Neural cell (in vitro differentiated cells): ENCODE measurements around the gene DOCK9. TPM values are rescaled to one million over a fixed set of nuclear protein-coding genes. Genes with fewer than 3 reads are reported as not detected.

Experiments
- H2AFZ ChIP-seq: fragments of 200-600, 300-800 bp; sonication (generic), shearing (Covaris generic); 2 replicates; pipeline ENCODE4 v1.6.0; 2014; ENCODE audit warnings: low read depth, mild to moderate bottlenecking, antibody characterized with exemption, low read length, moderate library complexity
- H3F3A ChIP-seq: fragments of 200-600 bp; shearing (Covaris generic); 2 replicates; pipeline ENCODE4 v1.6.1; 2016; ENCODE audit warnings: mild to moderate bottlenecking, moderate library complexity, mixed read lengths, antibody characterized with exemption, low read length; ENCODE audit not compliant: insufficient read depth, poor library complexity, severe bottlenecking
- H3K27ac ChIP-seq: fragments of 200-600, 300-800 bp; sonication (generic), shearing (Covaris generic); 2 replicates; pipeline ENCODE4 v1.5.1; 2014; ENCODE audit warnings: mild to moderate bottlenecking, low read length, moderate library complexity
- H3K27me3 ChIP-seq: fragments of 300-800, 200-600 bp; sonication (generic), shearing (Covaris generic); 2 replicates; pipeline ENCODE4 v1.6.0; 2014; ENCODE audit warnings: mild to moderate bottlenecking, low read depth, low read length, moderate library complexity; ENCODE audit not compliant: insufficient read depth
- H3K36me3 ChIP-seq: fragments of 300-800, 200-600 bp; sonication (generic), shearing (Covaris generic); 2 replicates; pipeline ENCODE4 v1.5.1; 2014; ENCODE audit warnings: mild to moderate bottlenecking, antibody characterized with exemption, low read length, moderate library complexity; ENCODE audit not compliant: insufficient read depth
- H3K4me2 ChIP-seq: fragments of 300-800, 200-600 bp; sonication (generic), shearing (Covaris generic); 2 replicates; pipeline ENCODE4 v1.6.0; 2014; ENCODE audit warnings: mild to moderate bottlenecking, low read length
- H3K4me3 ChIP-seq: fragments of 300-800, 200-600 bp; sonication (generic), shearing (Covaris generic); 2 replicates; pipeline ENCODE4 v1.5.1; 2014; ENCODE audit warnings: mild to moderate bottlenecking, low read length, moderate library complexity
- H3K79me2 ChIP-seq: fragments of 200-600 bp; shearing (Covaris generic); replicated peaks from 2 replicates; pipeline ENCODE4 v1.6.0; 2014; ENCODE audit warnings: mild to moderate bottlenecking, low read length, moderate library complexity; ENCODE audit not compliant: insufficient read depth
- H3K9ac ChIP-seq: fragments of 300-800, 200-600 bp; sonication (generic), shearing (Covaris generic); 2 replicates; pipeline ENCODE4 v1.6.1; 2016; ENCODE audit warnings: mild to moderate bottlenecking, low read length, mixed read lengths
- H3K9me2 ChIP-seq: fragments of 200-600 bp; shearing (Covaris generic); 2 replicates; pipeline ENCODE4 v1.6.1; 2016; ENCODE audit warnings: mild to moderate bottlenecking, low read length, mixed read lengths; ENCODE audit not compliant: insufficient read depth
- H3K9me3 ChIP-seq: fragments of 200-600, 300-800 bp; sonication (generic), shearing (Covaris generic); 2 replicates; pipeline ENCODE4 v1.6.1; 2016; ENCODE audit warnings: mild to moderate bottlenecking, mixed run types, low read length, moderate library complexity, mixed read lengths
- H4K20me1 ChIP-seq: fragments of 200-600 bp; shearing (Covaris generic); 2 replicates; pipeline ENCODE4 v1.6.1; 2016; ENCODE audit warnings: mild to moderate bottlenecking, mixed run types; ENCODE audit not compliant: insufficient read depth
- CTCF ChIP-seq: fragments of 450-650 bp; IDR thresholded peaks from 2 replicates; pipeline ENCODE4 v1.5.1; 2014; ENCODE audit warnings: antibody characterized with exemption, mild to moderate bottlenecking, moderate library complexity; ENCODE audit not compliant: poor library complexity, severe bottlenecking
- EP300 ChIP-seq: fragments of 450-650 bp; conservative IDR thresholded peaks from 2 replicates; pipeline ENCODE4 v1.6.1; 2014; ENCODE audit warnings: antibody characterized with exemption, mild to moderate bottlenecking, moderate library complexity; ENCODE audit not compliant: poor library complexity, severe bottlenecking
- EZH2 ChIP-seq: fragments of 200-600, 300-800 bp; shearing (Covaris generic), sonication (generic); IDR thresholded peaks from 2 replicates; pipeline ENCODE4 v1.6.1; 2014; ENCODE audit warnings: antibody characterized with exemption, low read length, borderline replicate concordance, mild to moderate bottlenecking; ENCODE audit not compliant: insufficient read depth, poor library complexity, severe bottlenecking
- MXI1 ChIP-seq: fragments of 450-650 bp; conservative IDR thresholded peaks from 2 replicates; pipeline ENCODE4 v1.6.1; 2014; ENCODE audit warnings: antibody characterized with exemption, mild to moderate bottlenecking; ENCODE audit not compliant: poor library complexity, severe bottlenecking
- POLR2AphosphoS5 ChIP-seq: IDR thresholded peaks from 2 replicates; pipeline ENCODE4 v1.6.1; 2012
- RAD21 ChIP-seq: fragments of 450-650 bp; conservative IDR thresholded peaks from 2 replicates; pipeline ENCODE4 v1.6.1; 2014; ENCODE audit warnings: antibody characterized with exemption, mild to moderate bottlenecking, moderate library complexity
- REST ChIP-seq: IDR thresholded peaks from 2 replicates; pipeline ENCODE4 v1.6.1; 2012; ENCODE audit warnings: borderline replicate concordance
- SMC3 ChIP-seq: fragments of 450-650 bp; conservative IDR thresholded peaks from 2 replicates; pipeline ENCODE4 v1.6.1; 2014; ENCODE audit warnings: antibody characterized with exemption, mild to moderate bottlenecking, moderate library complexity; ENCODE audit not compliant: poor library complexity
- TAF1 ChIP-seq: IDR thresholded peaks from 2 replicates; pipeline ENCODE4 v1.6.1; 2012; ENCODE audit warnings: low read depth
- polyA plus RNA-seq: library from polyadenylated mRNA; depleted of rRNA; stranded (reverse); fragments of >200 nt; gene quantifications from 2 replicates; pipeline ENCODE4 v1.2.3, GENCODE V29; 2014

The DOCK9 gene
- polyA plus RNA-seq, 1 donor from 2014 or later, result 11.4 TPM

- H4K20me1 ChIP-seq, result no peaks in the 10 kb centered on the region
- no peaks in the 10 kb centered on the region for H3K9me2 ChIP-seq
- H3F3A ChIP-seq, result no peaks in the 10 kb centered on the region
- H3K36me3 ChIP-seq, result no peaks in the 10 kb centered on the region
- H3K4me3 ChIP-seq, result no peak overlapping the region
- no peak overlapping the region for H2AFZ ChIP-seq
- H3K4me2 ChIP-seq, result no peak overlapping the region
- no peaks in the 10 kb centered on the region for H3K9me3 ChIP-seq
- H3K79me2 ChIP-seq, result no peaks in the 10 kb centered on the region
- no peak overlapping the region for H3K27ac ChIP-seq
- no peak overlapping the region for H3K9ac ChIP-seq
- H3K27me3 ChIP-seq, result no peaks in the 10 kb centered on the region
- no peak for TF ChIP-seq EZH2
- no peak for TF ChIP-seq REST
- no peak for TF ChIP-seq SMC3
- TF ChIP-seq CTCF, result no peak
- TF ChIP-seq POLR2AphosphoS5, result no peak
- no peak for TF ChIP-seq MXI1
- TF ChIP-seq TAF1, result no peak
- no peak for TF ChIP-seq RAD21
- TF ChIP-seq EP300, result no peak
Measured at GRCh38 chr13:98785405-98785804, 192.5 kb downstream of the DOCK9 start.

GRCh38 chr13:98784666-98785065 is 193.2 kb downstream of the DOCK9 start:
- Histone ChIP-seq H3K9me3 (no peaks in the 10 kb centered on the region), H3K27ac (no peak overlapping the region), H3K79me2 (no peaks in the 10 kb centered on the region), H3K4me2 (no peak overlapping the region), H2AFZ (no peak overlapping the region), H3K27me3 (no peaks in the 10 kb centered on the region), H3K9me2 (no peaks in the 10 kb centered on the region), H3F3A (no peaks in the 10 kb centered on the region), H4K20me1 (no peaks in the 10 kb centered on the region), H3K9ac (no peak overlapping the region), H3K36me3 (no peaks in the 10 kb centered on the region), H3K4me3 (no peak overlapping the region)
- TF ChIP-seq EZH2 (no peak), REST (no peak), TAF1 (no peak), EP300 (no peak), SMC3 (no peak), MXI1 (no peak), POLR2AphosphoS5 (no peak), CTCF (no peak), RAD21 (no peak)
